Neuronal stem cell (in vitro differentiated cells): ENCODE measurements around the gene SRM.
A peak's percentile ranks its signal among the peaks of the same experiment; 100 is the strongest.
"Not testable (repeated sequence)": the region's sequence is repeated elsewhere in the genome, so short reads cannot be mapped to it uniquely, and the experiment has no call there.

Source experiments
- DNase-seq: peaks from one replicate; pipeline ENCODE4 v3.0.0-alpha.2; 2013; ENCODE audit warnings: low spot score
- H2AFZ ChIP-seq: one replicate; pipeline ENCODE4 v1.6.1; 2013; ENCODE audit warnings: mild to moderate bottlenecking, low read length, inconsistent platforms
- H2AK5ac ChIP-seq: 2 replicates; pipeline ENCODE4 v1.6.1; 2013; ENCODE audit warnings: low read depth, mild to moderate bottlenecking, inconsistent platforms, low read length, moderate library complexity, mixed read lengths
- H2BK120ac ChIP-seq: 2 replicates; pipeline ENCODE4 v1.6.1; 2013; ENCODE audit warnings: low read depth, mild to moderate bottlenecking, inconsistent platforms, low read length, moderate library complexity, mixed read lengths
- H2BK12ac ChIP-seq: one replicate; pipeline ENCODE4 v1.6.1; 2013; ENCODE audit warnings: low read length, inconsistent platforms
- H2BK15ac ChIP-seq: 2 replicates; pipeline ENCODE4 v1.6.1; 2013; ENCODE audit warnings: mild to moderate bottlenecking, low read length, inconsistent platforms, mixed read lengths
- H2BK5ac ChIP-seq: one replicate; pipeline ENCODE4 v1.6.1; 2013; ENCODE audit warnings: inconsistent platforms, mild to moderate bottlenecking, low read length, moderate library complexity
- H3K14ac ChIP-seq: one replicate; pipeline ENCODE4 v1.6.1; 2013; ENCODE audit warnings: low read length, inconsistent platforms
- H3K18ac ChIP-seq: 2 replicates; pipeline ENCODE4 v1.6.1; 2013; ENCODE audit warnings: low read length, inconsistent platforms
- H3K23ac ChIP-seq: 2 replicates; pipeline ENCODE4 v1.6.1; 2013; ENCODE audit warnings: low read depth, mild to moderate bottlenecking, mixed read lengths, low read length, inconsistent platforms; ENCODE audit not compliant: poor library complexity
- H3K27ac ChIP-seq: replicated peaks from 3 replicates; pipeline ENCODE4 v1.5.1; 2013; ENCODE audit warnings: low read length, inconsistent platforms
- H3K27me3 ChIP-seq, 3 experiments: 2 replicates each; pipeline ENCODE4 v1.6.1; 2013; ENCODE audit warnings: low read length in 3 of 3, mild to moderate bottlenecking in 2 of 3, inconsistent platforms in 1 of 3, low read depth in 1 of 3, mixed read lengths in 1 of 3, moderate library complexity in 1 of 3; ENCODE audit not compliant: control insufficient read depth in 3 of 3, insufficient read depth in 3 of 3
- H3K36me3 ChIP-seq, 2 donors: replicated peaks in 1 of 2; 2 replicates each; pipeline ENCODE4 v1.6.1; 2013; ENCODE audit warnings: low read length in 2 of 2; ENCODE audit not compliant: control insufficient read depth in 2 of 2, insufficient read depth in 2 of 2
- H3K4ac ChIP-seq: 2 replicates; pipeline ENCODE4 v1.6.1; 2013; ENCODE audit warnings: inconsistent platforms, mild to moderate bottlenecking, low read length, moderate library complexity
- H3K4me1 ChIP-seq, 2 donors: 1 replicate in 1 of 2; 2 replicates in 1 of 2; pipeline ENCODE4 v1.6.1; 2013; ENCODE audit warnings: low read length in 2 of 2, low read depth in 1 of 2; ENCODE audit not compliant: control insufficient read depth in 2 of 2, insufficient read depth in 1 of 2
- H3K4me2 ChIP-seq: one replicate; pipeline ENCODE4 v1.6.1; 2013; ENCODE audit warnings: mild to moderate bottlenecking, low read length, inconsistent platforms; ENCODE audit not compliant: insufficient read depth, poor library complexity, severe bottlenecking
- H3K4me3 ChIP-seq, 2 donors: 2 replicates each; pipeline ENCODE4 v1.5.1; 2013; ENCODE audit warnings: low read length in 2 of 2, mild to moderate bottlenecking in 2 of 2, inconsistent platforms in 1 of 2, moderate library complexity in 1 of 2
- H3K79me1 ChIP-seq: one replicate; pipeline ENCODE4 v1.6.1; 2013; ENCODE audit warnings: low read depth, mild to moderate bottlenecking, inconsistent platforms, low read length, moderate library complexity
- H3K9ac ChIP-seq: one replicate; pipeline ENCODE4 v1.6.1; 2013; ENCODE audit warnings: mild to moderate bottlenecking, low read depth, low read length, inconsistent platforms; ENCODE audit not compliant: poor library complexity
- H3K9me3 ChIP-seq, 2 donors: replicated peaks in 1 of 2; 2 replicates each; pipeline versions ENCODE3 to v1.6.1; 2013; ENCODE audit warnings: low read length in 2 of 2, mild to moderate bottlenecking in 2 of 2, inconsistent platforms in 1 of 2, low read depth in 1 of 2, mixed read lengths in 1 of 2, moderate library complexity in 1 of 2; ENCODE audit not compliant: control insufficient read depth in 2 of 2, insufficient read depth in 1 of 2
- H4K8ac ChIP-seq: one replicate; pipeline ENCODE4 v1.6.1; 2013; ENCODE audit warnings: low read depth, mild to moderate bottlenecking, inconsistent platforms, low read length, moderate library complexity
- H4K91ac ChIP-seq: one replicate; pipeline ENCODE4 v1.6.1; 2013; ENCODE audit warnings: low read length, low read depth, mild to moderate bottlenecking, inconsistent platforms; ENCODE audit not compliant: poor library complexity
- WGBS, 2 donors: extraction: QIAGEN DNeasy Blood & Tissue Kit; methylation state at CpG; one replicate each; pipeline ENCODE4 v1.1.7; 2013; ENCODE audit warnings: missing lambda C conversion rate in 2 of 2, mixed read lengths in 1 of 2; ENCODE audit not compliant: insufficient read length in 2 of 2, insufficient replicate concordance in 1 of 2; ENCODE audit errors: extremely low coverage in 2 of 2; 5-methylcytosine and 5-hydroxymethylcytosine counted together

Gene SRM

DNA sequence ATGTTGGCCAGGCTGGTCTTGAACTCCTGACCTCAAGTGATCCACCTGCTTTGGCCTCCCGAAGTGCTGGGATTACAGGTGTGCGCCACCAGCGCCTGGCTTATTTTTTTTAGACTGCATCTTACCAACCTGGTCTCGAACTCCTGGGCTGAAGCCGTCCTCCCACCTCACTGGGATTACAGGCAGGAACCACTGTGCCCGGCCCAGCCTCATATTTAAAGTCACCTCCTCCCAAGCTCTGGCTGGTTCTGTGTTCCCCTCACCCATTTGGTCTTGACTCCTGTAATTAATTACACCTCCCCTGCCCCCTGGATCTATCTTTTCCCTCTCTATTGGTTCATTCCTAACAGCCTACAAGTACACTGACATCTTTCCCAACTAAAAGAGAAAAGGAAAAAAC lies 41.5 kb upstream of the SRM start:
- Histone ChIP-seq H3K18ac (no peak overlapping the region), H3K4me3 (no peak overlapping the region), H3K36me3 (peaks cover 10 to 32% of the 10 kb centered on the region in 2 donors), H4K8ac (no peak overlapping the region), H3K23ac (no peak overlapping the region), H2AK5ac (no peak overlapping the region), H3K9me3 (no peaks in the 10 kb centered on the region), H4K91ac (no peak overlapping the region), H2BK15ac (no peak overlapping the region), H3K4me2 (no peak overlapping the region), H3K79me1 (peaks cover 5% of the 10 kb centered on the region), H2BK12ac (no peak overlapping the region), H3K4ac (no peak overlapping the region), H2BK120ac (no peak overlapping the region), H3K27ac (no peak overlapping the region), H3K4me1 (peaks cover 3 to 4% of the 10 kb centered on the region in 2 donors), H3K14ac (no peak overlapping the region), H2BK5ac (no peak overlapping the region), H3K9ac (no peak overlapping the region), H3K27me3 (no peaks in the 10 kb centered on the region), H2AFZ (no peak overlapping the region)
- DNase-seq, result no peak
- WGBS, 2 donors, result no CpG with 5 or more reads among the region's 6 CpGs

DNA sequence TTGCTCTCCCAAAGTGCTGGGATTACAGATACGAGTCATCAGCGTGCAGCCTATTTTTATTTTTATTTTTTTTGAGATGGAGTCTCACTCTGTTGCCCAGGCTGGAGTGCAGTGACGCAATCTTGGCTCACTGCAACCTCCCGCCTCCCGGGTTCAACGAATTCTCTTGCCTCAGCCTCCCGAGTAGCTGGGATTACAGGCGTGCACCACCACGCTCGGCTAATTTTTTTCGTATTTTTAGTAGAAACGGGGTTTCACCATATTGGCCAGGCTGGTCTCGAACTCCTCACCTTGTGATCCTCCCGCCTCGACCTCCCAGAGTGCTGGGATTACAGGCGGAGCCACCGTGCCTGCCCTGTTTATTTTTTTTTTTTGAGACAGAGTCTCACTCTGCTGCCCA lies 41.0 kb upstream of the SRM start:
- not testable (repeated sequence) for H3K4me3 ChIP-seq, H3K4me2 ChIP-seq, H3K4me1 ChIP-seq, H3K4ac ChIP-seq, H3K18ac ChIP-seq, H4K91ac ChIP-seq, H2BK12ac ChIP-seq, H2AK5ac ChIP-seq, H2AFZ ChIP-seq, H3K9me3 ChIP-seq, H3K27me3 ChIP-seq, H3K79me1 ChIP-seq, H2BK15ac ChIP-seq, H3K9ac ChIP-seq, H4K8ac ChIP-seq, H3K23ac ChIP-seq, H3K14ac ChIP-seq, DNase-seq, H3K27ac ChIP-seq, H2BK120ac ChIP-seq, H2BK5ac ChIP-seq
- WGBS, 2 donors, result no CpG with 5 or more reads among the region's 17 CpGs
- peaks cover 7 to 32% of the 10 kb centered on the region in 2 donors for H3K36me3 ChIP-seq

- Histone ChIP-seq H2BK12ac (no peak overlapping the region), H3K23ac (no peak overlapping the region), H4K8ac (no peak overlapping the region), H3K4me1 (peaks cover 3 to 4% of the 10 kb centered on the region in 2 donors), H3K9ac (peak overlapping the region; percentile 7), H2BK120ac (no peak overlapping the region), H3K27me3 (no peaks in the 10 kb centered on the region), H2AFZ (peak overlapping the region; percentile 95), H2BK15ac (no peak overlapping the region), H3K36me3 (peaks cover 10 to 31% of the 10 kb centered on the region in 2 donors), H2AK5ac (peak overlapping the region; percentile 68), H3K14ac (no peak overlapping the region), H3K79me1 (peaks cover 5% of the 10 kb centered on the region), H3K9me3 (no peaks in the 10 kb centered on the region), H3K4ac (no peak overlapping the region), H3K4me3 (peak overlapping the region; percentile 75 to 90), H2BK5ac (no peak overlapping the region), H3K4me2 (peak overlapping the region; percentile 42), H4K91ac (no peak overlapping the region), H3K18ac (peak overlapping the region; percentile 2), H3K27ac (no peak overlapping the region)
- no peak for DNase-seq
- no CpG with 5 or more reads among the region's 13 CpGs for WGBS, 2 donors
Observed at GRCh38 chr1:11100149-11100493, 40.3 kb upstream of the SRM start.

DNA sequence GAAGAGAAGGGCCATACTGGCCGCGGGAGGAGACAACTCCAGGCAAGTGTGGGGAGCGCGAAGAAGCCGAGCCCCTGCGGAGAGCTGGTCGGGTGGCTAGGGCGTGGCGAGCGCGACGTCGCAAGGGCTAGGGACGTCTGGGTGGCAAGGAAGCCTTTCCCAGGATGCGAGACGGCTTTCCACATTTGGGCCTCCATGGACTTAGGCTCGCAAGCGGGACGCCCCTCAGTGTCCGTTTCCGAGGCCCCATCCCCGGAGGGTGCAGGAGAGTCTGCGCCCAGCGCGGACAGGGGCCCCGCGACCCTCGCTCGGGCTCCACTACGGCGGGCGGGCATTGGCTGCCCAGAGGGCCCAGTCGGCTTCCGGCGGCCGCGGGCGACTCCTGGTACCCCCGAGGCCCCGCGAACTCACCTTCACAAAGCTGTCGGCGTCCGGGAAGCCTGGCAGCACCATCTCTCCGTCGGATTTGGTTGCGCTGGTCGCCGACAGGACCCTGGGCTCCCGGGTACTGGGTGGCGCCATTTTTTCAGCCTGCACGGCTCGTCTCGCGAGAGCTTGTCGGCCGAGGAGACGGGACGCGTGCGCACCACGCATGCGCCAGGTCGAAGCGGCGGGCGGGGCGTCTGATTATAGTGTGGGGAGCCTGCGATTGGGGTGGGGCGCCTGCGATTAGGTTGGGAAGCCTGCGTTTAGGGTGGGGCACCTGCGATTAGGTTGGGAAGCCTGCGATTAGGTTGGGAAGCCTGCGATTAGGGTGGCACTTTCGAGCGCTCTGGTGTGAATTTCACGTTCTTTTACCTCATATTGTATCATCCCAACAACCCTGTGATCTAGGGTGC lies 39.7 kb upstream of the SRM start, which contains the start of gene EXOSC10:
Gene EXOSC10 (minus strand): TSS at position 560 of the 839 bp plus-strand sequence. CDS start 38 bp downstream, at position 522.
- H3K36me3 ChIP-seq, result peaks cover 10 to 37% of the 10 kb centered on the region in 2 donors
- peak within 1 kb of the TSS; percentile 90 to 95 for H3K4me3 ChIP-seq
- peaks cover 3 to 4% of the 10 kb centered on the region in 2 donors for H3K4me1 ChIP-seq
- DNase-seq, result peak; percentile 90
- no peak within 1 kb of the TSS for H4K91ac ChIP-seq
- H2AK5ac ChIP-seq, result peak within 1 kb of the TSS; percentile 75
- H2BK12ac ChIP-seq, result no peak within 1 kb of the TSS
- WGBS, 2 donors, result no CpG with 5 or more reads among the region's 78 CpGs
- H3K27ac ChIP-seq, result peak within 1 kb of the TSS; percentile 50
- peak within 1 kb of the TSS; percentile 99 for H2BK5ac ChIP-seq
- no peaks in the 10 kb centered on the region for H3K27me3 ChIP-seq
- peak within 1 kb of the TSS; percentile 98 for H4K8ac ChIP-seq
- peak within 1 kb of the TSS; percentile 38 for H3K14ac ChIP-seq
- H3K23ac ChIP-seq, result peak within 1 kb of the TSS; percentile 93
- H3K9ac ChIP-seq, result peak within 1 kb of the TSS; percentile 98
- peak within 1 kb of the TSS; percentile 98 for H3K4me2 ChIP-seq
- H2BK15ac ChIP-seq, result peak within 1 kb of the TSS; percentile 58
- peak within 1 kb of the TSS; percentile 97 for H3K18ac ChIP-seq
- H3K9me3 ChIP-seq, result no peaks in the 10 kb centered on the region
- H2AFZ ChIP-seq, result peak within 1 kb of the TSS; percentile 95
- H3K4ac ChIP-seq, result no peak within 1 kb of the TSS
- H3K79me1 ChIP-seq, result peaks cover 5% of the 10 kb centered on the region
- H2BK120ac ChIP-seq, result no peak within 1 kb of the TSS
